HG02623 (cell line): Measurements from ENCODE around the gene SERPINA12.

Source experiments
- ATAC-seq: cut with Tn5 transposase; IDR thresholded peaks from one replicate; pipeline ENCODE4 v1.9.1; 2021; ENCODE audit warnings: moderate library complexity; ENCODE audit not compliant: unreplicated experiment

The SERPINA12 gene

DNA sequence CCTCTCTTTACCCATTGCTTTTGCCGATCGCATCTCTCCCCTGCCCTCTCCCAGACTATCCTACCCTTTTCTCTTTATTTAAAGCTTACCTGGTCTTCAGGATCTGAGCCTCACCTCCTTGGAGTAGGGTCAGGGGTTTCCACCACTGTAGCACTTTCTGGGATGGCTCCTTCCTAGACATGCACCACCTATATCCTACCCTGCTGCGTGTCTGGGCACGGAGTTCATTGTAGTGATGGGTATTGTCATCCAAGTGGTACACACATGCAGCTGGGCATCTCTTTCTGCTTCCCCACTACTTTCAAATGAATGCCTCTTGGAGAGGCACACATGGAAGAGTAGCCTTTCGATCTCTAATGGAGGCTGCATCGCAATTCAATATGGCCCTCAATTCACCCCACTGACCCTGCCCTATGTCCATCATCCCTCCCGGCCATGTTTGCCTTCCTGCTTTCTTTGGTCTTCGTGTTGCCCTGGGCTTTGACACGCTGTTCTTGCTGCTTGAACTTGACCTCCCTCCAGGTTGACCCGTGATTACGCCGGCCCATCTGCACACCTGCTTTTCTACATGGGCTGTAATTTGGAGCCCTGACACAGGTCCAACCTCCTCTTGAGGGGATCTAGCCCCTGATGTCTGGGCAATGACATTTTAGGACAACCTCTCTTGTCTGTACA is 67.6 kb downstream of the SERPINA12 start:
- ATAC-seq = no peak

DNA sequence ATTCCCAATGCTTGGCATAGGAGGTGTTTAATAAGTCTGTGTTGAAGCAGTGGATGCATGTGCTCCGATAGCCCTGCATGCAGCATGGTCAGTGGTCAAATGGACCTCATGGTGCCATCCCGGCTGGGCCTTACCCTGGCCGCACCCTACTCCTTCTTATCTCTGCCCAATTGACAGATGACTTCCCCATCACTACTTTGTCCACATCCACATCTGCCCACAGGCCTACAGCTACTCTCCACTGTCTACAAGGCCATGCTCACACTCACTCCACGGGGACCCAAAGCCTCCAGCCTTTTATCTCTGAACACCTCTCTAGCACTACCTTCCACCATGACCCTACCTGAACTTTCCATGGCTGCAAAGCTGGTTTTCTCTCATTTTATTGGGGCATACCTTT is 68.1 kb downstream of the SERPINA12 start:
- no peak for ATAC-seq

DNA sequence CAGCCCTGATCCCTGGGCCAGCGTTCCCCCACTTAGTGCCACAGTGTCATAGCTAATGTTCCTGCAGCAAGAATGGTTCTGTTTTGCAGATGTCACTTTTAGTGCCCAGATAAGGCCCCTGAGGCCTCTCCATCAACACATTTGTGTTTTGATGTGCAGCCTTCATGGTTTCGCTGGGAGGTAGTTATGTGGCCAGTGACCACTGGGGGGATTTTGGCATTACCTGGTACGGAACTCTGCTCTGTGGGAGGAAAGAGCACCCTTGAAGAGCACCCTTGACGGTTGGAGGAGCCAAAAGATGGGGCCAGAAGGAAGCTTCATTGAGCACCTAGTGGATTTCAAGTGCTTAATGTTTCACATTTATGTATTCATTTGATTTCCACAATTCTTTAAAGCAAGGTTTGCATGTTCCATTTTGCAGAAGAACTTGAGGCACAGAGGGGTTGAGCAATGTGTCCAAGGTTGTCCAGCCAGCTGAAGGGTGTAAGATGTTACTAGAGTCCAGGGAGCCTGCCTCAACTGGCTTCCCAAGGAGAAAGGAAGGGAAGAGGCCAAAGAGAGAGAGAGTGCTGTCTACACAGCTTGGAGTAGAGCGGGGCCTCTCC is 69.7 kb downstream of the SERPINA12 start:
- ATAC-seq = no peak
